HG02763 (cell line): Measurements from ENCODE around the gene TCF15.

Source experiments
- ATAC-seq: cut with Tn5 transposase; IDR thresholded peaks from one replicate; pipeline ENCODE4 v1.9.1; 2021; ENCODE audit warnings: mild to moderate bottlenecking, moderate library complexity; ENCODE audit not compliant: unreplicated experiment

Gene TCF15

DNA sequence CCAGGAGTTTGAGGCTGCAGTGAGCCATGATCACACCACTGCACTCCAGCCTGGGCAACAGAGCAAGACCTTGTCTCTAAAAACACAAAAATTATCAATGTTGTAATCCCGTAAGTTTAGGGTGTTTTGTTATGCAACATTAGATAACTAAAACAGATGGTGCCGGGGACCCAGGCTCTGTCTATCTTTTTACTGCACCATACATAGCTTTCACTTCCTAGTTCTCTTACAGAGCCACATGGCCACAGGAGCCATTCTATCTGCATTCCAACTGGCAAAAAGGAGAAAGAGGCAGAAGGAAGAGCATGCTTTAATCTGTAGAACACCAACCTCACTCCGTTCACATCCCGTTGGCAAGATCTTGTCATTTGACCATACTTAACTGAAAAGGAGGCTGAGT, 5.4 kb upstream of the TCF15 start:
- no peak for ATAC-seq

DNA sequence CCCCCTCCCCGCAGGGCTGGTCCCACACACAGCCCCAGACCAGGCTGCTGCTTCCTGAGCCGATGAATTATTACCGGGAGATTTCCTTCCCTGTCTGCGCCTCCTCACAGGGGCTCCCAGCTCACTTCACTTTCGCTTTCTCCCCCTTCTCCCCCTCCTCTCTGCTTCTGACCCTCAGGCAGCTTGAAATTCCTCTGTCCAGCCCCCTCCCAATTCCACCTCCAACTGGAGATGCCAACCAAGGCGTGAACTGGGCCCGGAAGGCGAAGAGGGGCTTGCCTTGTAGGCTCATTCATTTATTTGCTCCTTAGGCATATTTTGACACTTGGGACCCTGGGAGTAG, 1.7 kb upstream of the TCF15 start:
- no peak for ATAC-seq

DNA sequence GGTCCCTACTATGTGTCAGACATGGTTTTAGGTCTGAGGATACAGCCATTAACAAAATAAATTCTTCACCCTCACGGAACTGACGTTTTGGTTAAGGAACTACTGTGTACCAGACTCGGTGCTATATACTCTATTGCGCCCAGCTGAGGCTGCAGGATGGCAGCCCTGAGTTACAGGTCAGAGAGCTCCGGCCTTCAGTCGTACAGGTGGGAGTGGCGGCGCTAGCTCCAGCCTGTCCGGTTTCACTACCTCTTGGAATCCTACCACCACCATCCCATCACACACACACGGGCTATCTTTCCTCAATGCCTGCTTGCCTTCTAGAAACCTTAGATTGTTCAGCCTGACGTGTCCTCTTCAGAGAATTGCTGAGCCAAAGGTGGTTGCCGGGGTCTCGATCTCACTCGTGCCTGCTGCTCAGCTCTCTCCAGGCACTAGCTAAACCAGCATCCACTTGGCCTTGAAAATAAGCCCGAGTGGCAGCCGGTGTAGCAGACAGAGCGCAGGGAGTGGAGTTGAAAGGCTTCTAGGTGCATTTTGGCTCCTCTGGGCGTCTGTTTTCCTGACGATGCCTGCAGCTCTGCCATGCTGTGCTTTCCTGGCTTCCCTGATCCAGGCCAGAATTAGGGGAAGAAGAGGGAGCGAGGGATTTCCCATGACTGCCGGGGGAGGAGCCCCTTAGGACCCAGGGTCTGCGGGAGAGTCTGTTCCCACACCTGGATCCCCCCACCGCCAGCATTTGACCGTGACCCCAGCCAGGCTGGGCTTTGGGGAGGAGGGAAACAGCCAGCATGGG, 1.1 kb upstream of the TCF15 start:
- ATAC-seq: no peak

DNA sequence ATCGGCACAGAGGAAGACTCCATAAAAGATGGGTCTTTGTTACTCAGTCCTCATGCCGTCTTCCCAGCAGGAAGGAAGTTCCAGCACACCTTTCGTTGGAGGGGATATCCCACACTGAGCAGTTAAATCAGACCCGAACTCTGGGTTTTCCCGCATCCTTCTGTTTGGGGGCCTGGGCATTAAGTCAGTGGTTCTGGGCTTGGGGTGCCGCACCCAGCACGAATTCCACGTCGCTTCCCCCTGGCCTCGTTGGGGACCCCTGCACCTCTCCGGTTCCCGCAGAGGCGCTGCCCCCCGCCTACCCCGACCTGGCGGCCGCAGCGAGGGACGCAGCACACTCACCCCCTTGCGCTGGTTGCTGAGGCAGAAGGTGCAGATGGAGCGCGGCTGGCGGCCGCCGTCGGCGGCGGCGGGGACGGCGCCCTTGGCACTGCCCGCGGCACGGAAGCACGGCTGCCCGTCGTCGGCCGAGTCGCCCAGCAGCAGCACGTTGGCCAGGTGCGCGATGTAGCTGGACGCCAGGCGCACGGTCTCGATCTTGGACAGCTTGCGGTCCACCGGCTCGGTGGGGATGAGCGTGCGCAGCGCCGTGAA, 641 bp downstream of the TCF15 start:
- no peak for ATAC-seq

DNA sequence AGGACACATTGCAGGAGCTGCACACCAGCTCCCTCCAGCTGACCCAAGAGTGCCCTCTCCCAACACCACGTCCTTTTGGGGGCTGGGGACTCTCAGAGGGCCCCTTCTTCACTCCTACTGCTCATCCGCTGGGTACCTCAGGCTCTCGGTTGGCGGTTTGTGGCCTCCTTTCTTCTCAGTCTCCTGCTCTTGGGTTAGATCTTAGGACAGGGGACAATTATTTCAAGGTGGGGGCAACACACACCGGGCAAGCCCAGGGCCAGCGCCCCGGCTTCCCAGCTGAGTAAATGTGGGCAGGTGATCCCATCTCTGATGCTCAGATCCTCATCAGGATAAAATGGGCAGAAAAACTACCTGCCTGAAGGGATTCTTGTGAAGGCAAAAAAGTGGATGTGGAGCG, 1.1 kb downstream of the TCF15 start:
- no peak for ATAC-seq

DNA sequence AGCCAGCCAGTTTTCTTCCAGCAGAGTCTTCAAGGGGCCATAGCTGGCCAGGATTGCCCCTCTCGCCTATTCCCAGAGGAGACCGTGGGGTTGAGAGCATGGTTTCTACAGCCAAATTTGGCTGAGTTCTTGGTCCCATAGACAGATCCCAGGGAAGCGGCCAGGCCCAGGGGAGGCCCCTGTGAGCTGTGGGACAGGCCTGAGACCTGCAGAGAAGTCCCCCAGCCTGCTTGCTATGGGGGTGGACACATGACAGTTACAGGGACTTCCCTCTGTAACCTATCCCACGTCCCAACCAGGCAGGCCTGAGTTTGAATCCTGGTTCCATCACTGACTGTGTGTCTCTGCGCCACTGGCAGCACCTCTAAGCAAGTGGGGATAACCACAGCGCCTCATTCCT, 2.6 kb downstream of the TCF15 start:
- no peak for ATAC-seq

DNA sequence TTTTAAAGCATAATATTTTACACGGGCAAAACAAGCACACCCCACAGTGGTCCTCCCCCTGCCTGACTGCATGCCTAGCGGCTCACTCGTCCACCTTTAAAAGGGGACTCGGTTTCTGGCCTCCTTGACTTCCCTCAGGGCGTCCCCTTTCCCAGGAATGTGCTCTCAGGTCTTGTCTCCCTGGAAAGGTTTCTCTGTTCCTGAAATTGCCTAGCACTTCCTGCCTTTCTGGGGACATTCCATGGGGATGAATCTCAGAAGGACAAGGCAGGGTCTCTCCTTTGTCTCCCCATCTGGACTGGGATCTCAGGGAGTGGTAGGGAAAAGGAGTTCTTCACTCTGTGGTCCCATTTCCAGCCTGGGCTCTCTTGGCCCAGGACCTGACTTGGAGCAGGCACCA, 4.9 kb downstream of the TCF15 start:
- ATAC-seq: no peak

DNA sequence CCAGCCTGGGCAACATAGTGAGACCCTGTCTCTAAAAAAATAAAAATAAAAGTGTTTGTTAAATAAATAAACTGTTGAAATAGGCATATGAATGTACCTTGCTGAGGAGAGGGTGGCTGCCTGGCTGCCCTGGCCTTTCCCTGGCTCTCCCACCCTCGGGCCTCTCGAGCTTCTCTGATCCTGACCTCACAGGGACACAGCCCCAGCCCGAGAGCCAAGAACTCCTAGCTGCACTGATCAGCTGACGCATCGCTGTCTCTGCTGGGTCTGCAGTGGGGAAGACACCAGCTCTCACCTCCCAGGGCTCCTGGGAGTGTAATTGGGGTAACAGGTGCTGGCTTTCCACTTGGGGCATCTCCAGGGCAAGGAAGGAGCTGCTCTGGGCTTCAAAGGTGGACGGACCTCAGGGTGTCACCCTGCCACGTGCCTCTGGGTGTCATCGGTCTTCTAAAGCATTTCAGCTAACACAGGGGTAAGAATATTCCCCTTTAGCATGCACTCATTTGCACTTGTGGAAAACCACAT, 6.9 kb downstream of the TCF15 start:
- no peak for ATAC-seq

DNA sequence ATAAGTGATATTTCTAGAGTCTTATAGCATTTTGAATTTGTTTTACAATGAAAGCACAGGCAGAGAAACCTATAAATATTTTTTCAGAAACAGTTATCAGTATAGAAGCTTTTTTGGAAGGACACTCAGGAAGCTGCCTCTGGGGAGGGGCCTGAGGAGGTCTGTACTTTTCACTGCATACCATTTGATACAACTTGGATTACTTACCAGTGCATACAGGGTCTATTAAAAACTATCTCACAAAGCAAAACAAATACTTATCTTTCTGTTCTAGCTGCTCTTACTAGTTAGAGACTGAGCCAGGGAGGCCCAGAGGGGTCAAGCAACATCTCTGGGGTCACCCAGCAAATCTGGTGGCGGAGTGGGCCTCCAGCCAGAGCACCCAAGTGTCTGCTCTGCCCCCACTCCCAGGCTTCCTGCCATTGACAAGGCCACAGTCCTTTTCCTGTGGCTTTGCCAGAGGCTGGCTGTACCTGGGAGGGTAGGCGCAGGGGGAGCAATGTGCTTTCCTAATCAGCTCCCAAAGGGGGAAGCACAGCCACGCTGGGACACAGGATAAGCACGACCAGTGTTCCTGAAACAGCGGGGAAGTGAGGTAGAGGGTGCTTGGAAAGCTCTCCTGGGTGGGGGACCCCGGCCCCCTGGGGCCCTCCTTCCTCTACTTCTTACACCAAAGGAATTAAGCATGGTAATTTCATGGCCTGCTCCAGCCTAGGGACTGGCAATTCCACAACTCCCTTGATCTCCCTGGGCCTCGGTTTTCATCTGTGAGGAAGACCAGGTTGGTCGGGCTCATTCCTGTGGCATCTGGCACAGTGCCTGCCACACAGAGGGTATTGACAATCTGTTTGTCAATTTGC, 7.8 kb downstream of the TCF15 start:
- ATAC-seq: no peak

DNA sequence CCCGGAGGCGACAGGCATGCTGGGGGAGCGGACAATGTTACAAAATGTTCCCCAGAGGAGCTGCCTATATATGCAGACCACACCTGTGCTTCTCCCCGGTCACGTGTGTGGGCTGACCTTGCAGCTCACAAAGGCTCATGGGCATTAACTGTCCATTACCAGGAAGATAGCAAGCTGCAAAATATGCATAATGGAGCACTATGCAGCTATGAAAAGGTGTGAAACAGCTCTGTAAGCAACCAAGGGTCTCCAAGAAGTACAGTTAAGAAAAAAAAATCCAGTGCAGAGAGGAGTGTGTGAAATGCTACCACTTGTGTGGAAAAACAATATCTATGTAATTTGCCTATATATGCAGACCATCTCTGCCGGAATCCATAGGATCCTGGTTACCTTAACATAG, 9.4 kb downstream of the TCF15 start:
- no peak for ATAC-seq

DNA sequence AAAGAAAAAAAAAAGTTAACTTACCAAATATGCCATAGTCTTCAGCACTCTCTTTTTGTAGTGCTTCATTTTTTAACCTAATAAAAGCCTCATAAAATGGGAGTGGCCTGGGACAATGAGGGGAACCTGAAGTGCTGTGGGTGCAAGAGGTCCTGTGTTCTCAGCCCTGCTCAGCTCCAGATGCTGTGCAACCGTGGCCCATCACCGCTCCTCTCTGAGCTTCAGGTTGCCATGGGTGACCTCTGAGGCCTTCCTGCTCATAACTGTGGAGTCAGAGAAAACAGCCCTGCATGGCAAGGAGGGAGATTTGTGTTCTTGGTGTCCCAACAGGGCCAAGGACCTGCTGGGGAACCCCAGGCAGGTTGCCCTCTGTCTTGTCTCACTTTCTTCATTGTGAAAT, 10.0 kb downstream of the TCF15 start:
- ATAC-seq: no peak

DNA sequence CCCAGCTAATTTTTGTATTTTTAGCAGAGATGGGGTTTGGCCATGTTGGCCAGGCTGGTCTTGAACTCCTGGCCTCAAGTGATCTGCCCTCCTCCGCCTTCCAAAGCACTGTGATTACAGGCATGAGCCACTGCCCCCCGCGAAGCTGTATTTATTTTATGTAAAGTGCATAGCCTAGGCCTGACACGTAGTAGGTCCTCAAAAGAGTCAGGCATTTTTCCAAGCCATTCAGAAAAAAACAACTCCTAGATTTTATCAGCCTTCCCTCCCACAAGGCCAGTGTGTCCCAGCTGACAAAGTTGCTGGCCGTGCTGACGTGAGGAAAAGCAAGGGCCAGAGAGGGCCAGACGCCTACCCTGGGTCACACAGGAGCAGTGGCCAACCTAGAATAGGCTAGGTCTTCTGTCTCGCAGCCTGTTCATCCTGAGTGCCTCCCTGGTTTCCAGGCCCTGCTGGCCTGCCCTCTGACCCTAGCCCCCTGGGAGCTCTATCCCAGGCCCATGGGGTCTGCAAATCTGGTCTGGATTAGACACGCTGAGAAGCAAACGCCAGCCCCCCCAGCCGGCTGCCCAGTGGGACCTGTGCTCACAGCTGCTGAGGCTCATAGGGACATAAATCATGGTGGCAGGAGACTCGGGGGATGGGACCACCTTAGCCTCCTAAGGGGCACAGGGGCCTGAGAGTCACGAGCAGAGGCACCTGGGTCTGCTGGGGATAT, 11.8 kb downstream of the TCF15 start:
- ATAC-seq: no peak

DNA sequence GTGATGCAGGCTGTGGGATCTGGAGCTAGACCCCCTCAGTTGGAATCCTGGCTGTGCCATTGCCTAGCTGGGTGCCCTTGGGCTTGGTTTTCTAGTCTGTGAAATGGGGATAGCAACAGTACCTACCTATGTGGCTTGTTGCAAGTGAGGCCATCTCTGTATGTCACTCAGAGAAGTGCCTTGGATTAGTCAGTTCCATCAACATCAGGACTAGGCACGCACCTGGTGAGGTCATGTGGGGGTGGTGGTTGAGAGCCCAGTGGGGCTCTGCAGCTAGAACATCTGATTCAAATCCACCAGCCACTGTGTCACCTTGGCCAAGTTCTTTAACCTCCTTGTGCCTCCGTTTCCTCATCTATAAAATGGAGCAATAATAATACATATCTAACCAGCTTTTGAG, 12.5 kb downstream of the TCF15 start:
- ATAC-seq: no peak

DNA sequence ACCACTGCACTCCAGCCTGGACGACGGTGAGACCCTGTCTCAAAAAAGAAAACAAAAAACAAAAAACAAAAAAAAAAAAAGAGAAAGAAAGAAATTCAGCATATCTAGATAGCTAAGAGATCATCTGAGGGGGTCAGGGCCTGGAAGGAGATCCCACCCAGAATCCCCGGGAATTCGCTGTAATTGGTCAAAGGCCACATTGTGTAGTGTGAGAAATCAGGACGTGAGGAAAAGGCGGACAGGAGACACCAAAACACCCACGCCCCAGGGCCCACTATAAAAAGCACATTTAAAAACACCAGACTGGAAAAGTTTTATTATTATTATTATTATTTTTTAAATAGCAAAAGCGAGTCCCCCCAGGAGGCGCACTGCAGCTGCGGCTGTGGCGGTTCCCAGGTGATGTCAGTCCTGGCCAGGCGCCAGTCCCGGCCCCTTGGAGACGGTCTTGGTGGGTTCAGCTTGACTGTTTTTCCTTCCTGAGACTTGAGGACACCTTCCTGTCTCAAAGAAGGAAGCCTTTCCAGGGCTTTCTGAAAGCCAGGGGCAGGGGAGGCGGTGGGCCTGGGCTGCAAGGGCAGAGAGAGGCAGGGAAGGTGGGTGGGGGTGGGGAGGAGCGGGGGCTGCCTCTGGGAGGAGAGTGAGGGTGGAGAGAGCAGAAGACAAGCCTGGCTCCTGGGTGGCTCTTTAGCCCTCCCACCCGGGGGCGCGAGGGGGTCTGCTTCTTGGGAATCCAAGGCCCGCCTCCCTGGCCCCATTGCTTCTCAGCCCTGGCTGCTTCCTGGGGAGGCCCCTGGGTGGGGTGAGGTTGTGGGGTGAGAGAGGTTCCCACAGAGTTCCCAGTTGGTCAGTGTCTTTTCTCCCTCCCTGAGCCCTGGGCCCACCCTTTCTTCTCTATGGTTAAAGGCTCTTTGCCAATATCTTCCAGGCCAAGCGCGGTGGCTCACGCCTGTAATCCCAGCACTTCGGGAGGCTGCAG, 14.5 kb downstream of the TCF15 start:
- ATAC-seq: no peak

DNA sequence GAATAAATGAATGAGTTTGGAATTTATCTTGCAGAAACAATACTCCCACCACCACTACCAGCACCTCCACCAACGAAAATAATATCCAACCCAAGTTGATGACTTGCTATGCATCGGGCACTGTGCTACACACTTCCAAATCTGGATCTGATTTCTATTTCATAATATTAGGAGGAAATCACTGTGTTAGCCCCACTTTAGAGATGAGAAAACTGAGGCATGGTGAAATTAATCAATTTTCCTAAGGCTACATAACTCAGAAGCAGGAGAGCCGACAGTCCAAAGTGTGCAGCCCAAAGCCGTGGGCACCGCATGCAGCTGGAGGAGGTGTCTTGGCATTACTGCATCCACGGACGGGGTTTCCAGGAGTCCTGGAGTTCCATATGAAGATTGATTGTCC, 17.6 kb downstream of the TCF15 start:
- ATAC-seq: no peak

DNA sequence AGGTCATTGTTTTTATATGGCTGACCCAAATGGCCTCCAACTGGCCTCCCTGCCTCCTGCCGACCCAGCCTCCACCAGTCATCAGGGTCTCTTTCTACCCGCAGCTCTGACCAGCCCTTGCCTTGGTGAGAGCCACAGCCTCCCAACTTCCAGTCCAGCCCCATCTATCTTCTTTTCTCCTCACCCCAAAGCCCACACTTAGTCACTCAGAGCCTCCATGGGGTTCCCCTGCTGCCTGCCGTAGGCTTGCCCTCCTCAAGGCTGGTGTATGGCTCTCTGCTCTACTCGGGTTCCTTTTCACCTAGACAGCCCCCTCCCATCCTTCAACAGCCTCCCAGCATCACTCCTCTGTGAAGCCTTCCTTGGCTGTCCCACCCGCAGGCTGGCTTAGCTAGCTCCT, 18.2 kb downstream of the TCF15 start:
- no peak for ATAC-seq

DNA sequence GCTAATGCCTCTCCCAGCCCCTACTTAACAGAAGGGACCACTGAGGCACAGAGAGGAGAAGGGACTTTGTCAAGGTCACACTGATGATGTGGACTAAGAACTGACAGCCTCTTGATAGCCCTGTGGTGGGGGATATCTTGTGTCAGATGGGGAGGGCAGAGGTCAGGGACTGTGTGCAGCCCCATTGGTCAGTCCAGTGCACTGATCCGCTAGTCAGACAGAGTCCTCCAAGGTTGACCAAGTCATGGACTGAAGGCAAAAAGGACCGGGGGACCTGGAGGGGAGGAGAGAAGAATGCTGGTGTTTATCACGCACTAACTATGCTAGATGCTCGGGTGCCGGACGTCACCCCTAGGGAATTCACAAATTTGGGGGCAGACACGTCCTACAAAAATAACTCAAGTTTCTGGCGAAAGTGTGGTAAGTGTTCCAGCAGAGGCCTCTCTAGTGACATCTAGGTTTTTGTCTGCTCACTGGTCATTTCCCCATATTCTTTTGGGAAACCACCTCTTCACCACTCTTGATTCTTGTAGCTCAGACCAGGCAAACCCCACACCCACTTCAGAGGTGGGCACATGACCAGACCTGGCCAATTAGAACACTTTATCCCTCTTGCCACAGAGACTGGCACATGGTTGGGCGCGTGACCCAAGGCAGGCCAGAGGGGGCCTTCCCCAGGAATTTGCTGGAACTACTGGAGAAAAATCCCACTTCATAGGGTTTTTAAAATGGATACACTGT, 21.0 kb downstream of the TCF15 start:
- peak; percentile 73 for ATAC-seq

DNA sequence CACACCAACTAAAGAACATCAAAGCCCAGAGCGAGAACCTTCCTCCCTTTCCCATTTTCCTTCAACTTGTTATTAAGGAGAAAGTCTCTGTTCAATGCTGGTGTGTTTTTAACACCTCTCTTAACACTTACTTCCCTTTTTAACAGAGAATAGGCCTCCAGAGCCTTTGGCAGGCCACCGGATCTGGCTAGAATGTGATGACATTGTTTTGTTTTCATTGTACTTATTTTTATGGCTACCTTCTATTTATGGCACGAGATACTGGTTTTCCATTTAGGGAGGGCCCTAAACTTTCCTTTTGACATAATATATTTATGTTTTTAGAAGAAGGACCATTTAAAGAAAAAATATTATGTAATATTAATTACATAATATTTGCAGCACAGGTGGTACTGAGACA, 21.6 kb downstream of the TCF15 start:
- ATAC-seq: no peak

DNA sequence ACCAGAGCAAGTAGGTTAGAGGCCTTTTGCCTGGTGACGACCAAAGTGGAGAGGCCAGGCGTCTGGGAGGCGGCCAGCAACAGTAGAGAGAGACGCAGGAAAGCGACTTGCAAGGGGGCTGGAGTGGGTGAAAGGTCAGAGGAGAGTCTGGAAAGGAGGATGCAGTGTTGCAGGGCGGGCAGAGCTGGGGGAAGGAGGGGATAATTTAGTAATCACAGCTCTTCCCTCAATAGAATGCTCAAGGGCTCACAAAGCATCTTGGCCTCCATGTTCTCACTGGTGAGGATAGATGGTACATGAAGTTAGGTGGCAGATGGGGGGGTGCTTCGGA, 25.2 kb downstream of the TCF15 start:
- no peak for ATAC-seq
